ENCODE results near the gene TENT5C. TPM values are rescaled to one million over a fixed set of nuclear protein-coding genes. Genes with fewer than 3 reads are reported as not detected.

Gene TENT5C
- total RNA-seq, 1 experiment from 2014 or later = 1.4 TPM

GRCh38 chr1:117583247-117583646 lies 22.6 kb upstream of the TENT5C start:
- ATAC-seq = no peak
- H3K4me1 Mint-ChIP-seq = no peaks in the 10 kb centered on the region

GRCh38 chr1:117584181-117584580 lies 21.7 kb upstream of the TENT5C start:
- H3K4me3 Mint-ChIP-seq = no peak overlapping the region
- TF ChIP-seq FOXJ3 (CRISPR knock-in tag; IDR thresholded peaks at IDR 0.05; ENCODE audit: borderline replicate concordance) = no peak
- TF ChIP-seq ZSCAN18 (CRISPR knock-in tag; IDR thresholded peaks at IDR 0.05) = no peak
- TF ChIP-seq FOXP1 (CRISPR knock-in tag; IDR thresholded peaks at IDR 0.05; ENCODE audit: borderline replicate concordance) = no peak
- no peak for TF ChIP-seq ZNF532 (CRISPR knock-in tag; IDR thresholded peaks at IDR 0.05; ENCODE audit: borderline replicate concordance)
- TF ChIP-seq GTF2I (CRISPR knock-in tag; conservative IDR thresholded peaks at IDR 0.05) = no peak
- no peak for TF ChIP-seq HMGXB4 (CRISPR knock-in tag; IDR thresholded peaks at IDR 0.05)
- TF ChIP-seq ATF3 (CRISPR knock-in tag; conservative IDR thresholded peaks at IDR 0.05) = no peak
- TF ChIP-seq JAZF1 (CRISPR knock-in tag; IDR thresholded peaks at IDR 0.05) = no peak

More at GRCh38 chr1:117583247-117583646, 22.6 kb upstream of the TENT5C start:
- no peak for DNase-seq (ENCODE audit: low spot score)
- ChIA-PET POLR2A (no interaction called here), CTCF (interaction anchor here (1.4 kb wide), 1 partner anchor 9 kb away, joined by 3 read pairs; no protein-coding TSS in a partner anchor)
- TF ChIP-seq TCF7 (CRISPR knock-in tag; IDR thresholded peaks at IDR 0.05; ENCODE audit: low read depth) = no peak
- TF ChIP-seq ARID4B (CRISPR knock-in tag; IDR thresholded peaks at IDR 0.05; ENCODE audit: borderline replicate concordance) = no peak
- TF ChIP-seq E2F4 (CRISPR knock-in tag; IDR thresholded peaks at IDR 0.05; ENCODE audit: borderline replicate concordance, low read depth) = no peak
- no peak for TF ChIP-seq NFYB (CRISPR knock-in tag; conservative IDR thresholded peaks at IDR 0.05; ENCODE audit: low read depth)
- H3K9me3 Mint-ChIP-seq = peaks cover 12% of the 10 kb centered on the region
- H3K36me3 Mint-ChIP-seq = no peaks in the 10 kb centered on the region
- H3K27ac Mint-ChIP-seq = no peak overlapping the region
- no peaks in the 10 kb centered on the region; the same call in 1 of the 2 replicates for H3K27me3 Mint-ChIP-seq (ENCODE audit: low read depth)
- no peak overlapping the region for H3K4me3 Mint-ChIP-seq

More at GRCh38 chr1:117584181-117584580, 21.7 kb upstream of the TENT5C start:
- CTCF ChIA-PET = no interaction called here
- no peak overlapping the region for H3K27ac Mint-ChIP-seq
- DNase-seq (ENCODE audit: low spot score) (no peak), ATAC-seq (no peak)
- no peaks in the 10 kb centered on the region for H3K4me1 Mint-ChIP-seq
- POLR2A ChIA-PET = no interaction called here
- no peaks in the 10 kb centered on the region; the same call in 1 of the 2 replicates for H3K27me3 Mint-ChIP-seq (ENCODE audit: low read depth)
- no peaks in the 10 kb centered on the region for H3K36me3 Mint-ChIP-seq
- peaks cover 12% of the 10 kb centered on the region for H3K9me3 Mint-ChIP-seq
